ENCODE data around the gene SORCS2.

Gene SORCS2

GRCh38 chr4:7422151-7422897 is 230.0 kb downstream of the SORCS2 start:
- no peak for DNase-seq

GRCh38 chr4:7422898-7423180 is 230.5 kb downstream of the SORCS2 start:
- DNase-seq: no peak

- DNase-seq: no peak
These were observed 231.1 kb downstream of the SORCS2 start for GRCh38 chr4:7423391-7423790.

- no peak for DNase-seq
These were observed 231.6 kb downstream of the SORCS2 start for GRCh38 chr4:7423801-7424552.

- DNase-seq: no peak
These were observed 232.3 kb downstream of the SORCS2 start for GRCh38 chr4:7424553-7425111.

- no peak for DNase-seq
These were observed 232.8 kb downstream of the SORCS2 start for GRCh38 chr4:7425124-7425523.

- DNase-seq: no peak
These were observed 233.5 kb downstream of the SORCS2 start for GRCh38 chr4:7425591-7426468.

GRCh38 chr4:7426525-7427171 is 234.3 kb downstream of the SORCS2 start:
- no peak for DNase-seq

GRCh38 chr4:7427361-7427760 is 235.0 kb downstream of the SORCS2 start:
- DNase-seq: no peak

- DNase-seq: no peak
These were observed 235.5 kb downstream of the SORCS2 start for GRCh38 chr4:7427831-7428260.

GRCh38 chr4:7428261-7429068 is 236.1 kb downstream of the SORCS2 start:
- no peak for DNase-seq

- DNase-seq: no peak
These were observed 236.7 kb downstream of the SORCS2 start for GRCh38 chr4:7429069-7429416.

- DNase-seq: no peak
These were observed 237.3 kb downstream of the SORCS2 start for GRCh38 chr4:7429601-7430078.

- no peak for DNase-seq
These were observed 238.1 kb downstream of the SORCS2 start for GRCh38 chr4:7430368-7430964.

GRCh38 chr4:7430965-7431695 is 238.8 kb downstream of the SORCS2 start:
- no peak for DNase-seq

- no peak for DNase-seq
These were observed 239.6 kb downstream of the SORCS2 start for GRCh38 chr4:7431696-7432530.

GRCh38 chr4:7432531-7433375 is 240.4 kb downstream of the SORCS2 start:
- DNase-seq: no peak

GRCh38 chr4:7433376-7434140 is 241.2 kb downstream of the SORCS2 start:
- no peak for DNase-seq

Measured in NK-92 treated with Interleukin-12 subunit alpha and Interleukin-12 subunit beta, amount 100 ng/mL, for 24 hours (cell line).